NCI-H82 treated with DMSO at 0.1 percent for 48 hours (cell line): ENCODE results near the gene DNAJC16.
A peak's percentile ranks its signal among the peaks of the same experiment; 100 is the strongest.

Experiments
- DNase-seq: peaks from one replicate; lab custom pipeline; 2025; ENCODE audit not compliant: unreplicated experiment; lab: John Stamatoyannopoulos, UW

Gene DNAJC16

DNA sequence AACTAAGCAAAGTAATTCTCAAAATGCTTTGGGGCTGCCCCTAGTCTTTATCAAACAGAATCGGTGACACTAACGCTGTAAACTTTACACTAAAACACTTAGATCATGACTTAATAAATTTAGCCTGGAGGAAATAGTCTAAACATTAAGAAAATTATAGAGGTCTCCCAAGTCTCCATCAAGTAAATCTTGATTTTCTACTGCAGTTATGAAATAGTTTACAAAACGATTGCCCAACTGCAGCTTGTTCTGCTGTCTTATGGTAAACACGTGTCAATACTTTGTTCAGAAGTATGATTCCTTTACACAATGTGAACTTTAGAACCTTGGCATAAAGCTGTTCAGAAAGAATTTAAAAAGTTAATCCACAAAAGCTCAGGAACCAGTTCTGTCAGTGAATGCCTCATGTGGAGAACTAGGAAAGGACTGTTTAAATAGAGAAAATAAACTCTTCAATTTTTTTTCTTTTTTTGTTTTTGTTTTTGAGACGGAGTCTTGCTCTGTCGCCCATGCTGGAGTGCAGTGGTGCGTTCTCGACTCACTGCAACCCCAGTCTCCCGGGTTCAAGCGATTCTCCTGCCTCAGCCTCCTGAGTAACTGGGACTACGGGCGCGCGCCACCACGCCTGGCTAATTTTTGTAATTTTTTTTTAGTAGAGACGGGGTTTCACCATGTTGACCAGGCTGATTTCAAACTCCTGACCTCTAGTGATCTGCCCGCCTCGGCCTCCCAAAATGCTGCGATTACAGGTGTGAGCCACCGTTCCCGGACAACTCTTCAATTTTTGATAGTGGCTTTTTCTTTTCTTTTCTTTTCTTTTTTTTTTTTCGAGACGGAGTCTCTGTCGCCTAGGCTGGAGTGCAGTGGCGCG is 92.2 kb downstream of the DNAJC16 start:
- no peak for DNase-seq

- DNase-seq = no peak
Observed at GRCh38 chr1:15620155-15620545, 93.5 kb downstream of the DNAJC16 start.

DNA sequence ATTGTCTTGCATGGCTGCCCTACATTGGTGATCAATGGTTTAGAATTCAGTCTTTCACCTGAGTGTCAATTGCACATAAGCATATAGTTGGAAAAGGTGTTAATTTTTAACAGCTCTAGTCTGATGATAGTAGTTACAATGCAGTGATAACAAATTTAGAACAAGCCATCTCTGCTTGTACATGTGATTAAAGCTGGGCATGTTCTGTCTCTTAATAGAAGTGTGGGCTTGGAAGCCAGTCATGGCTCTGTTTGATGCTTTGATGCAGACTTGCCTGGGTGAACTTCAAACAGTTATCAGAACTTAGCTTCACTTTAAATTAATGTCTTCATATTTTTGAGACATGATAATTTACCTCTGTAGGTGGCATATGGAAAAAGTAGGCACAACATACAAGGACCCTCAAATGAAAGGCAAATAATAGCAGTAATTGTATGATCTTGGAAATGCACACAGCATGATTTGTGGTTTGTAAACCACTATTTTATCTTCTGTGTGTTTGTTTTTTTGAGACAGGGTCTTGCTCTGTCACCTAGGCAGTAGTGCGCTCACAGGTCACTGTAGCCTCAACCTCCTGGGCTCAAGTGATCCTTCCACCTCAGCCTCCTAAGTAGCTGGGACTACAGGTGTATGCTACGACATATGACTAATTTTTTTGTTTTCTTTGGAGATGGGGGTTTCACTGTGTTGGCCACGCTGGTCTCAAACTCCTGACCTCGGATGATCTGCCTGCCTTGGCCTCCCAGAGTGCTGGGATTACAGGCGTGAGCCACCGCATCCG is 94.4 kb downstream of the DNAJC16 start:
- DNase-seq = no peak

DNA sequence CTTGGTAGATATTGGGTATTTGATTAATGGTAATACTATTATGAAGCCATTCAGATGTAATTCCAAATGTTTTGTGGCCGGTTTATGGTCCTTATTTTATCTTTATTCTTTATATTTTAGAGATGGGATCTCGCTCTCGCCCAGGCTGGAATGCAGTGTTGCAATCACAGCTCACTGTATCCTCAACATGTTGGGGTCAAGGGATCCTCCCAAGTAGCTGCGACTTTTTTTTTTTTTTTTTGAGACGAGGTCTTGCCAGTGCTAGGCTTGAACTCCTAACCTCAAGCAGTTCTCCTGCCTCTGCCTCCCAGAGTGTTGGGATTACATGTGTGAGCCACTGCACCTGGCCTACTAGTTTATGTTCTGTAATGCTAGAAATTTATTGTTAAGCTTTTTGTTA is 95.3 kb downstream of the DNAJC16 start:
- no peak for DNase-seq

- DNase-seq = peak; percentile 90
Observed at GRCh38 chr1:15622712-15623373, 96.2 kb downstream of the DNAJC16 start.

GRCh38 chr1:15623435-15623834 is 96.8 kb downstream of the DNAJC16 start:
- DNase-seq = no peak

DNA sequence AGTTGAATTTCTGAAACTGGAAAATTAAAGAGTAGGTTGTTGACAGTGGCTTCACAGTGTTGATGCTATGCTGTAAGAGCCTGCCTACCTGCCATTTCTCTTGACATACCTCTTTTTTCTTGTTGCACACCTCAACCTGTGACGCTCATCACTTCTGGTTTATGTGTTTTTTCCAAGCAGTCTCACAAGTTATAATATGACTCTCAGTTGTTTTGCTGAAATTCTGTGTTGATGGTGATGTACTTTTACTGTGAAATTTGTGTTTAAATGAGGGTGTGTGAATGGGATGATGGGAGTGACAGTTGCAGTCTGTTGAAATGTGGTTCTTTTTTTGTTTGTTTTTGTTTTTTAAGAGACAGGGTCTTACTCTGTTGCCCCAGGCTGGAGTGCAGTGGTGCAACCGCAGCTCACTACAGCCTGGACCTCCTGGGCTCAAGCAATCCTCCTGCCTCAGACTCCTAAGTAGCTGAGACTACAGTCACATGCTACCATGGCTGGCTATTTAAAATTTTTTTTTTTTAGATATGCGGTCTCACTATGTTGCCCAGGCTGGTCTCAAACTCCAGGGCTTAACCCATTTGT is 97.6 kb downstream of the DNAJC16 start:
- DNase-seq = no peak

DNA sequence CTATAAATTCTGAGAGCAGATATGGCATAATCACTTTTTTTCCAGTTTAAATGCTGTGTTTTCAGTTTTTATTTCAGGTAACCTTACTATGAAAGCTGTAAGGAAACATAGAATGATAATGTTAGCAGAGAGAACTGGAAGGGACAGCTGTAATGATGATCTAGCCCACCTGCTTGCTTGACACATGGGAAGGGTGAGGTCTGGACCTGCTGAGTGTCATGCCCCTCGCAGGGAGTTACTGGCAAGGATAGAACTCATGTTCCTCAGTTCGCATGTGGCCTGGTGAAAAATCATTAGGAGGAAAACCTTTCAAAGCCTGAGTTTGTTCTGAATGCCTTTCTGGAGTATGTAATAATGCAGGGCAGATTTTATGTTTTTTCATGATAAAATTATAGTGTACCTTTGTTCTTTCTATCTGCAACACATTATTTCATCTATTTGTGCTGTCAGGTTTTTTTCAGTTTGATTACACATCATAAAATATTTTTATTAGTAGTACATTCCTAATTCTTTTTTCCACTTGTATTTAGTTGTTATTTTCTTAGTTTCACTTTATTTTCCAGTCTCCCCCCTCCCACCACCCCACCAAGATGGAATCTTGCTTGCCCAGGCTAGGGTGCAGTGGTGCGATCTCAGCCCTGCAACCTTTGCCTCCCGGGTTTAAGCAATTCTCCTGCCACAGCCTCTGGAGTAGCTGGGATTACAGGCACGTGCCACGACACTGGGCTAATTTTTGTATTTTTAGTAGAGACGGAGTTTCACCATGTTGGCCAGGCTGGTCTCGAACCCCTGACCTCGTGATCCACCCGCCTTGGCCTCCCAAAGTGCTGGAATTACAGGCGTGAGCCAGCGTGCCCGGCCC is 98.6 kb downstream of the DNAJC16 start:
- no peak for DNase-seq
